ENCODE measurements around the gene HID1. TPM values are rescaled to one million over a fixed set of nuclear protein-coding genes. Genes with fewer than 3 reads are reported as not detected.
"Not testable (repeated sequence)": the region's sequence is repeated elsewhere in the genome, so short reads cannot be mapped to it uniquely, and the experiment has no call there.

HID1 gene
- polyA plus RNA-seq, 3 donors, result 10.4 to 13.1 (median 10.7) TPM

- no peak for DNase-seq (ENCODE audit: low read depth in 3 of 3, low spot score in 2 of 3)
These were observed 29.6 kb upstream of the HID1 start for GRCh38 chr17:75001915-75002843.

- DNase-seq (ENCODE audit: low read depth in 3 of 3, low spot score in 2 of 3), result no peak
These were observed 27.0 kb upstream of the HID1 start for GRCh38 chr17:74999523-74999922.

- no peak for DNase-seq (ENCODE audit: low read depth in 3 of 3, low spot score in 2 of 3)
These were observed 26.2 kb upstream of the HID1 start for GRCh38 chr17:74998783-74999182.

GRCh38 chr17:74995847-74996246 lies 23.3 kb upstream of the HID1 start:
- DNase-seq (ENCODE audit: low read depth in 3 of 3, low spot score in 2 of 3), result no peak

GRCh38 chr17:74994440-74994839 lies 21.9 kb upstream of the HID1 start:
- DNase-seq (ENCODE audit: low read depth in 3 of 3, low spot score in 2 of 3), result no peak

- DNase-seq (ENCODE audit: low read depth in 3 of 3, low spot score in 2 of 3), result no peak
These were observed 19.7 kb upstream of the HID1 start for GRCh38 chr17:74992223-74992622.

- no peak for DNase-seq (ENCODE audit: low read depth in 3 of 3, low spot score in 2 of 3)
These were observed 18.1 kb upstream of the HID1 start for GRCh38 chr17:74990581-74991105.

GRCh38 chr17:74987909-74988711 lies 15.6 kb upstream of the HID1 start:
- no peak for DNase-seq (ENCODE audit: low read depth in 3 of 3, low spot score in 2 of 3)

- DNase-seq (ENCODE audit: low read depth in 3 of 3, low spot score in 2 of 3), result peak in 2 of 3 donors; percentile 88
These were observed 14.9 kb upstream of the HID1 start, which contains the start of gene CDR2L for GRCh38 chr17:74987418-74987908. Gene CDR2L, plus strand, starts transcription at chr17:74987632. Its CDS starts 412 bp downstream, at chr17:74988044.

GRCh38 chr17:74986206-74986576 lies 13.6 kb upstream of the HID1 start:
- DNase-seq (ENCODE audit: low read depth in 3 of 3, low spot score in 2 of 3), result no peak

- DNase-seq (ENCODE audit: low read depth in 3 of 3, low spot score in 2 of 3), result not testable (repeated sequence)
These were observed 10.2 kb upstream of the HID1 start for GRCh38 chr17:74982663-74983313.

GRCh38 chr17:74981979-74982662 lies 9.6 kb upstream of the HID1 start:
- DNase-seq (ENCODE audit: low read depth in 3 of 3, low spot score in 2 of 3), result no peak

- no peak for DNase-seq (ENCODE audit: low read depth in 3 of 3, low spot score in 2 of 3)
These were observed 8.9 kb upstream of the HID1 start for GRCh38 chr17:74981318-74981978.

GRCh38 chr17:74979408-74980146 lies 7.0 kb upstream of the HID1 start:
- no peak for DNase-seq (ENCODE audit: low read depth in 3 of 3, low spot score in 2 of 3)

GRCh38 chr17:74978240-74978639 lies 5.7 kb upstream of the HID1 start:
- no peak for DNase-seq (ENCODE audit: low read depth in 3 of 3, low spot score in 2 of 3)

GRCh38 chr17:74977802-74978201 lies 5.2 kb upstream of the HID1 start:
- no peak for DNase-seq (ENCODE audit: low read depth in 3 of 3, low spot score in 2 of 3)

GRCh38 chr17:74975943-74976342 lies 3.4 kb upstream of the HID1 start:
- DNase-seq (ENCODE audit: low read depth in 3 of 3, low spot score in 2 of 3), result no peak

GRCh38 chr17:74972973-74973328 lies 392 bp upstream of the HID1 start:
- no peak for DNase-seq (ENCODE audit: low read depth in 3 of 3, low spot score in 2 of 3)

- DNase-seq (ENCODE audit: low read depth in 3 of 3, low spot score in 2 of 3), result no peak
These were observed 785 bp downstream of the HID1 start for GRCh38 chr17:74971842-74972106.
